AG10803 (cell line): ENCODE results near the gene TTLL10.
"Not testable (repeated sequence)": the region's sequence is repeated elsewhere in the genome, so short reads cannot be mapped to it uniquely, and the experiment has no call there.

Experiments
- DNase-seq: peaks from one replicate; pipeline ENCODE4 v3.0.0; 2010; ENCODE audit warnings: low read depth
- H3K4me3 ChIP-seq: 2 replicates; pipeline ENCODE4 v1.5.1; 2011; ENCODE audit warnings: mild to moderate bottlenecking, low read length, control low read depth
- CTCF ChIP-seq: conservative IDR thresholded peaks from 2 replicates; pipeline ENCODE4 v1.5.1; 2011; ENCODE audit warnings: mild to moderate bottlenecking, low read length, control low read depth, inconsistent platforms

TTLL10 gene

GRCh38 chr1:1148061-1148460, 25.6 kb upstream of the TTLL10 start:
- no peak for DNase-seq
- H3K4me3 ChIP-seq, result no peak overlapping the region
- TF ChIP-seq CTCF, result no peak

- no peak for DNase-seq
- no peak for TF ChIP-seq CTCF
- H3K4me3 ChIP-seq, result no peak overlapping the region
Measured at GRCh38 chr1:1148569-1148968, 25.1 kb upstream of the TTLL10 start.

GRCh38 chr1:1149416-1149815, 24.3 kb upstream of the TTLL10 start:
- no peak for DNase-seq
- TF ChIP-seq CTCF, result no peak
- H3K4me3 ChIP-seq, result no peak overlapping the region

- TF ChIP-seq CTCF, result no peak
- no peak for DNase-seq
- H3K4me3 ChIP-seq, result no peak overlapping the region
Measured at GRCh38 chr1:1150100-1150499, 23.6 kb upstream of the TTLL10 start.

- TF ChIP-seq CTCF, result no peak
- H3K4me3 ChIP-seq, result no peak overlapping the region
- no peak for DNase-seq
Measured at GRCh38 chr1:1151306-1151705, 22.4 kb upstream of the TTLL10 start.

- H3K4me3 ChIP-seq, DNase-seq: not testable (repeated sequence)
Measured at GRCh38 chr1:1152431-1152830, 21.2 kb upstream of the TTLL10 start.

- DNase-seq, H3K4me3 ChIP-seq: not testable (repeated sequence)
Measured at GRCh38 chr1:1153215-1153614, 20.5 kb upstream of the TTLL10 start.

GRCh38 chr1:1153874-1154273, 19.8 kb upstream of the TTLL10 start:
- no peak for TF ChIP-seq CTCF
- no peak overlapping the region for H3K4me3 ChIP-seq
- DNase-seq, result peak; percentile 41
